ENCODE data around the gene TMC6.

TMC6 gene

DNA sequence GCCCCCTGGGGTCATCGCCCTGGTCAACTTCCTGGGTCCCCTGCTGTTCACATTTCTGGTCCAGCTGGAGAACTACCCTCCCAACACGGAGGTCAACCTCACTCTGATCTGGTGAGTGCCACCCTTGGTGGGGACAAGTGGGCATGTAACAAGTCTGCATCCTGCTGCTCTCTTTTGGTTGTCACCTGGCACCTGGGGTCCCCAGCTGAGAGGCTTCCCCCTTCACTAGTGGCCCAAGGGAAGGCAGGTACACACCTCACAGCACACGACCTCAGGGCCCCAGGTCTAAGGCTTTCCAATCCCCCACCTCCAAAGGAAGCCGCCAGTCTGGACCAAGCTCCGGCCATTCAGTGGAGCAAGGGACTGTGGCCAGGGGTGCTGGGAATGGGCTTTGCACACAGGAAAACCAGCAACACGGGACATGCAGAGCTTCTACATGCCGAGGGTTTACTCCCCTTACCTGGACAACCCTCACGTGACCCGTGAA lies 6.4 kb upstream of the TMC6 start:
- no peak for DNase-seq

DNA sequence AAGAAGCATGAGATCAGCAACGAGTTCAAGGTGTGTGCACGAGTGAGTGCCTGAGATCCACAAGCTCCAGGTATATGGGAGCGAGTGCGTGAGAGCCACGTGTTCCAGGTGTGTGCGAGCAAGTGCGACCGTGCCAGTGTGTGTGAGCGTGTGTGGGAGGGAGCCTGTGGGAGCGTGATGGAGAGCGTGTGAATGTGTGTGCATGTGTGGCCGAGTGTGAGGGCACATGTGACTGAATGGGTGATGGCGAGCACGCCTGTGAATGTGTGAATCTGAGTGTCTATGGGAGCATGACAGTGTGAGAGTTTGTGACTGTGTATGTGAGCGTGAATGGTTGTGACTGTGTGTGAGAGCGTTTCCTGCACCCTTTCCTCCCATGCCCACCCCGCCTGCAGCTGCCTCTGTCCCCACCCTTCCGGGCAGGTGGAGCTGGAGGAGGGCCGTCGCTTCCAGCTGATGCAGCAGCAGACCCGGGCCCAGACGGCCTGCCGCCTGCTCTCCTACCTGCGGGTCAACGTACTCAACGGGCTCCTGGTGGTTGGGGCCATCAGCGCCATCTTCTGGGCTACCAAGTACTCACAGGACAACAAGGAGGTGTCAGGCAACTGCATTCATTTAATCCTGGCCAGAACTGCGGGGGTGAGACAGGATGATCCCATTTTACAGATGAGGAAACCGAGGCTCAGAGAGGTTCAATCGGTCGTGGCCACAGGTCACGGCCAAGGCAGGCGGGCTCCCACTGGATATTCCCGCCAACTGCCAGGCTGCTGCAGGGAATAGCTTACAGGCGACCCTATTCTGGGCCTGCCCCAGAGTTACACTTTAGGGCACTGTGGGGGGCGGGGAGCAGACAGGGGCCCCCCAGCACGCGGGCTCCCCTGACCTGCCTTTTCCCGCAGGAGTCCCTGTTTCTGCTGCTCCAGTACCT lies 5.7 kb upstream of the TMC6 start:
- peak in 1 of 2 experiments; percentile 4 for DNase-seq

DNA sequence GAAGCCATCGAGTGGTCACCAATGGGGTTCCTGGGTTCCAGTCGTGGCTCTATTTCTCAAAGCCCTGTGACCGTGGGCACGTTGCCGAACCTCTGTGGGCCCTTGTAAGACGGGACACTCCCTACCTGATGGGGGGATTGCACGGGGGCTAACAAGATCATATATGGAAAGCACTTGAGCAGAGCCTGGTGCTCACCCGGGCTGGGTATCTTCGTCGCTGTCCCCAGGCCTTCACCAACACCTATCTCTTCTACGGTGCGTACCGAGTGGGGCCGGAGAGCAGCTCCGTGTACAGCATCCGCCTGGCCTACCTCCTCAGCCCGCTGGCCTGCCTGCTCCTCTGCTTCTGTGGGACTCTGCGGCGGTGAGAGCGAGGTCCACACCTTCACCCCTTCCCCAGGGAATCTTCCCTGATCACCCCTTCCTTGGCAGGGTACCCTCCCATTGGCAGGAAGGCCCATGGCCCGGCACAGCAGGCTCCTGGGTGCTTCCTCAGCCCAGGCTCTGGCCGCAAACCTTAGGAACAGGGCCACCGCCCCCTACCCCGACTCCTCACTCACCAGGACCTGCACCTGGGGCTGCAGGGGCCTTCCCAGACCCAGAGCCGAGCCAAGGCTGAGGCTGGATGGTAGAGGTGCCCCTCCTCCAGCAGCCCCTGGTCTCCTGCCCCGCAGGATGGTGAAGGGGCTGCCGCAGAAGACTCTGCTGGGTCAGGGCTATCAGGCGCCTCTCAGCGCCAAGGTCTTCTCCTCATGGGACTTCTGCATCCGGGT lies 4.8 kb upstream of the TMC6 start:
- DNase-seq = no peak

DNA sequence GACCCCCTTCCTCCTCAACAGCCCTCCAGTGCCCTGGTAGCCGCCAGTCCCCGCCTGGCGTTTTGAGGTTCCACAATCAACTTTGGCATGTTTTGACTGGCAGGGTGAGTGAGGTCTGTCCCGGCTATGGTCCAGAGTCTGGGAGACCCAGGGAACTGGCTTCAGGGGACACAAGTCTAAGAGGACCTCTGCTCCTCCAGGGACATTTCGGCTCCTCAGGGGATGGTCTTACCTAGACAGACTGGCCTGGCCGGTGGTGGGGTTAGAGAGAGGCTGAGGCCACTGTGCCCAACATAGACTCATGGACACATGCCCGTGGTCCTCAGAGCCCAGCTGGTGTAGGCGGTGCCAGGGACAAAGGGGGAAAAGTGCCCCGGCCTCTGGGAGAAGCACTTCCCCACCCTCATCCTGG lies 4.2 kb upstream of the TMC6 start:
- DNase-seq = no peak

DNA sequence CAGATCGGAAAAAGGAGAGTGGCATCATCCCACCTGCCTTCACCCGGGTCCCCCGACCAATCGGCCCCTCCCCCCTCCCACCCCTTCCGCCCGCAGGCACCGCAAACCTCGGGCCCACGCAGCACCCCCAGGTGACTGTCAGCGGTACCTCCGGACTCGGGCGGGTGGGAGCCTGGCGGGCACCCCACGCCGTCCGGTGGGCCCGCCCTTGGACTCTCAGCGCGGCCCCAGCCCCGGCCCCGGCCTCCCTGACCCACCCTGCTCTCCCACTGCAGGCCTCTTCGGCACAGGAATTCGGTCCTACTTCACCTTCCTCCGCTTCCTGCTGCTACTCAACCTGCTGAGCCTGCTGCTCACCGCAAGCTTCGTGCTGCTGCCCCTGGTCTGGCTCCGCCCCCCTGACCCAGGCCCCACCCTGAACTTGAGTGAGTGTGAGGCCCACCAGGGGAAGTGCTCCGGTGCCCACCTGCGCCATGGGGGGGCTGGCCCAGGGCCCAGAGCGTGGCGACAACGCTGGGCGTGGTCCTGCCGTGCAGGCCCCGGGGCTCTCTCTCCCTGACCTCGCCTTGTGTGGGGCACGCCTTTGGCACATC lies 3.6 kb upstream of the TMC6 start:
- DNase-seq = no peak

DNA sequence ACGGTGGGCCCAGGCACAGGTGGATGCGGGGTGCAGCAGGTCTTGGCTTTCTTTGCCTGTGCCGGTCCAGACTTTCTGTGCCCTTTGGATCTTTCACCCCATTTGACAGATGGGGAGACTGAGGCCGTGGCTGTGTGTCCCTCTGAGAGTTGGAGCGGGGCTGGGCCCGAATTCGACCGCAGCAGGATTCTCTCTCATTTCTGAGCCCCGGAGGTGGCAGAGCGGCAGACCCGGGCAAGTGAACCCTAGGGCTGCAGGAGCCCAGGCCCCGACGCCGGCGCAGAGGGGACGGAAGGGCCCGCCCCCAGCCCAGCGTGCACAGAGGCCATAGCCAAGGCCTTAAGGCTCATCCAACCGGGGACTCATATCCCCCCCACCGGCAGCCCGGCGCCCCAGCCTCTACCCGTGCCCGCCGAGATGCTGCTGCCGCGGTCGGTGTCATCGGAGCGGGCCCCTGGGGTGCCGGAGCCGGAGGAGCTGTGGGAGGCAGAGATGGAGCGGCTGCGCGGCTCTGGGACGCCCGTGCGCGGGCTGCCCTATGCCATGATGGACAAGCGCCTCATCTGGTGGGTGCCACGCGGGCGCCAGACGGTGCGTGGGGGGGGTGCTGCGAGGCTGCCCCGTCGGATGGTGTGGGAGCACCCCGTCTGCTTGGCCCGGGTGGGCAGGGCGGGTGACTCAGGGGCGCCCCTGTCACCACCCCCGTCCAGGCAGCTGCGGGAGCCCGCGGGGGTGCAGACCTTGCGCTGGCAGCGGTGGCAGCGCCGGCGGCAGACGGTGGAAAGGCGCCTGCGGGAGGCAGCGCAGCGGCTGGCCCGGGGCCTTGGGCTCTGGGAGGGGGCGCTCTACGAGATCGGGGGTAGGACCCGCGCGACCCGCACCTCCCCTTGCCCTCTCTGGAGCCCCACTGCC lies 2.9 kb upstream of the TMC6 start:
- DNase-seq = no peak

DNA sequence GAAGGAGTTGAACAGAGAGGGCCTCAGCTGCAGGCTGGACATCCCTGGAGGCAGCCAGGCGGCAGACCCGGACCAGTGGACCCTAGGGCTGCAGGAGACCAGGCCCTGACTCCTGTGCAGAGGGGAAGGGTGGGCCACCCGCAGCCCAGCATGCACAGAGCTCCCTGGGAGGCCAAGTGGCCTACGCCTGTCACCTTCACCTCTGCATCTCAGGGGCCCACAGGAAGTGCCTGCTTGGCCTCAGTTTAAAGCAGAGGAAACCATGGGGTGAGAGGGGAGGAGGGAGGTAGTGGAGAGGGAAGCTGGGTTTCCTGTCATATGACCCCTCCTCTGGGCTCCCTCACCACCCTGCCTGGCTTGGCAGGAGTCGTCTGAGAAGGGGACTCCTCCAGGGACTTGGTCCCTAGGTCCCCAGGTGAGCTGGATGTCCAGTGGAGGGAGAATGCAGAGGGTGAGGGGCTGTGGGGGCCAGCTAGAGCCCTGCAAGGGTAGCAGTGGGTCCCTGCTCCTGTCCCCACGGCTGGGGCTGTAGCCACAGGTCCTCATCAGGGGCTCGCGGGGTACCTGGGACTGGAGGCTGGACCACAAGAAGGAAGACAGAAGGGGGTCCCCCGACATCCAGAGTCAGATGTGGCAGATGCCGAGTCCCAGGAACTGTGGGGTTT lies 2.0 kb upstream of the TMC6 start, which contains the start of gene TMC8:
TSS of gene TMC8 (plus strand) at position 335 of the 665 bp plus-strand sequence. CDS start 818 bp downstream, outside the sequence.
- DNase-seq = no peak

DNA sequence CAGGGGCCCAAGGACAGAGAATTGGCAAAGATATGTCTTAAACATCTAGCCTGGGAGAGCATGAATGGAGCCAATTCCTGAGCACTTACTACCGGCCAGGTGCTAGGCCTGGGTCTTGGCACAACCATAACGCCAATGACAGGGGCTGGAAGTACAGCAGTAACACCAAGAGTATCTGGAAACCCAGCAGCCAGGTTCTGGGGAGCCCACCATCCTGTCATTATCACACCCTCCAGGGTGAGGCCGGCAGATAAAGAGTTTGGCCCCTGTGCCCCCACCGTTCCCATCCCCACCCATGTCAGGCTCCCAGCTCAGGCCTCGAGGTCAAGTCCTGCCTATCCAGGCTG lies 1.5 kb upstream of the TMC6 start:
- DNase-seq = no peak

DNA sequence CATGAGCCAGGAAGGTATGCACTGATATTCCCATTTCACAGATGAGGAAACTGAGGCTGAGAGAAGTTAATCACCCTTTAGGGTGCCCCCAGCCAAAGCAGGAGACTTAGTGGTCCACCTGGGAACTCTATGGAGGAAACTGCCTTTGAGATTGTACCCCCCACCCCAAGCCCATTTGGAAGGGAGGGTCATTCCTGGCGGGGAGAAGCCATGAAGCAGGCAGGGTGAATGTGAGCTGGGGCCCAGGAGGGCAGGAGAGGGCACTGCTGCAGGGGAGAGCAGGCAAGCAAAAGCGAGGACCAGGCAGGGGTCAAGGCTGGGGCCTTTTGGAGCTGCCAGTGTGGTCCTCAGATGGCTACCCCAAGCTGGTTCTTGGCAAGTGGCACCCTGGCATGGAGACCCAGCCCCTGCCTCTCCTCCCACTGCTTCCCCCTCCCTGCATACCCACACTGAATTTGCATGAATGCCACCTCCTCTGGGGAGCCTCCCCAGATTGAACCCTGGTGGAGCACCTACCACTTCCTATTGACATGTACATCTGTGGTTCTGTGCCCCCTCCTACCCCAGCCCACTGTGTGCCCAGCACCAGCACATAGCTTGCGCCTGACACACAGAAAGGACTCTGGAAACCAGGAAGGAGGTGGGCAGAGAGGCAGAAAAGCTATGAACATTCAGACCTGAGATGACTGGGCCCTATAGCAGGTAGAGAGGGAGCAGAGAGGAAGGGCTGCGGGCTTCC lies 965 bp upstream of the TMC6 start:
- DNase-seq = no peak

DNA sequence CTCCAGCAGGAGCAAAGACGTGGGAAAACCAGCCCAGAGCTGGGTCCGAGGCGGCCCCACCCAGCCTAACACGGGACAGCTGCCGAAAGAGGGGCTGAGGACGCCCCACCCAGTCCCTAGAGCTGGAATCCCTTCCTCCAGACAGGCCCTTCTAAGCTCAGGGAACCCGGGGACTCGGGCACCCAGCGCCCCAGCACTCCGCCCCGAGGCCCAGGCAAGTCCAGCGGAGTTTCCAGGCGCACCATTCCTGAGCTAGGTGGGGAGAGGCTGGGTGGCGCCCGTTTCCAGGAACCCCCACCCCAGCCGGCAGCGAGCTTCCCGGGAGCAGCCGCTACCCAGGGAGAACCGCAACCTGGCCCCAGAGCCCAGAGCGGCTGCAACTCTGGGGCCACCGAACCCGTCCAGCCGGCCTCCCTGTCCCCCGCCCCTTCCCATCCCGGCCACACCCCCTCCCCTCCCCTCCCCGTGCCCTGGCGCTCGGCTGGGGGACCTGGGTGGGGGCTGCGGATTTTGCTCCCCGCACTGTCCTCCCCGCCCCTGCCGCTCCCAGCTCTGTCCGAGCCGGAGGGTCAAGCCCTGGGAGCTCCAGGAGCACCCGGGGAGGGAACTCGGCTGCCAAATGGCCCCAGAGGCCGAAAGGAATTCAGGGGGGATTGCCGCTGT lies 536 bp downstream of the TMC6 start:
- DNase-seq = no peak

DNA sequence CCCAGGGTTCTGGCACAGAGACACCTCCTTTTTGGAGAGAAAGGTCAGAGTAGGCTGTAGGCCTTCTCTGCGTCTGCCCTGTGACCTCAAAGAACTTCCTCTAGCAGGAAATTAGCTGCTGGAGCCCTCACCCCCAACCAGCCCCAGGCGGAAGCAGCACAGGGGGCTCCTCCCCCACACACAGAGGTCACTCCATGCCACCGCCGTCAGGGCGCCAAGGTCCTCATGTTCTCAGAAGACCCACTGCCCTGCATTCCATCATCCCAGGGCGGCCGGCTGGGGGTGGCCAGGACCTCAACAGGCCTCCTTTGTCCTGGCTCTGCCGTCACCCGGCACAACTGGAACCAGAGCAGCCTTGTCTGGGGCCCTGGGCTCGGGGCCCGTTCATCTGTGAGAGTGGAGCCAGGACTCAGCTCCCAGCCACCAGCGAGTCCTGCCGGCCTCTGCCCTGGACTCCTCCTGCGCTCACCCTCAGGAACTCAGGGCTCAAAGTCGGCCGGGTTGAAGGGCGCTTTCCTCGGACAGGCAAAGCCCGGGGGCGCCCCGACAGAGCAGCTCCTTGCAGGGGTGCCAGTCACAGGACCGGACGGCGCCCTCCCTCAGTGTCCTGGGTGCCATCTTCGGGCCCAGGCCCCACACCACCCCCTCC lies 1.2 kb downstream of the TMC6 start:
- no peak for DNase-seq

DNA sequence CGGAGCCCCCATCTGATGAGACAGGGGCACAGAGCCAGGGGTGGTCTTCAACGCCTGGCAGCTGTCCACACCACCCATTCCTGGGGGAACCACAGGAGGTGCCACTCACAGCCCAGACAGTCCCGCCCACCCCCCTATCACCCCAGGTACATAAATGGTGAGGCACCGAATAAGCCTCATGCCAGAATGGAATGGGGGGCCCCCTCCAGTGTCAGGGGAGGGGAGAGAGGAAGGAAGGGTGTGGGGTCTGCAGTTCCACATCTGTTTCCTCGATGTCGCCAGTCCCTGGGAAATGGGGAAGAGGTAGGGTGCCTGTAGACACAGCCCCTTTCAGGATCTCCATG lies 1.7 kb downstream of the TMC6 start:
- DNase-seq = no peak

DNA sequence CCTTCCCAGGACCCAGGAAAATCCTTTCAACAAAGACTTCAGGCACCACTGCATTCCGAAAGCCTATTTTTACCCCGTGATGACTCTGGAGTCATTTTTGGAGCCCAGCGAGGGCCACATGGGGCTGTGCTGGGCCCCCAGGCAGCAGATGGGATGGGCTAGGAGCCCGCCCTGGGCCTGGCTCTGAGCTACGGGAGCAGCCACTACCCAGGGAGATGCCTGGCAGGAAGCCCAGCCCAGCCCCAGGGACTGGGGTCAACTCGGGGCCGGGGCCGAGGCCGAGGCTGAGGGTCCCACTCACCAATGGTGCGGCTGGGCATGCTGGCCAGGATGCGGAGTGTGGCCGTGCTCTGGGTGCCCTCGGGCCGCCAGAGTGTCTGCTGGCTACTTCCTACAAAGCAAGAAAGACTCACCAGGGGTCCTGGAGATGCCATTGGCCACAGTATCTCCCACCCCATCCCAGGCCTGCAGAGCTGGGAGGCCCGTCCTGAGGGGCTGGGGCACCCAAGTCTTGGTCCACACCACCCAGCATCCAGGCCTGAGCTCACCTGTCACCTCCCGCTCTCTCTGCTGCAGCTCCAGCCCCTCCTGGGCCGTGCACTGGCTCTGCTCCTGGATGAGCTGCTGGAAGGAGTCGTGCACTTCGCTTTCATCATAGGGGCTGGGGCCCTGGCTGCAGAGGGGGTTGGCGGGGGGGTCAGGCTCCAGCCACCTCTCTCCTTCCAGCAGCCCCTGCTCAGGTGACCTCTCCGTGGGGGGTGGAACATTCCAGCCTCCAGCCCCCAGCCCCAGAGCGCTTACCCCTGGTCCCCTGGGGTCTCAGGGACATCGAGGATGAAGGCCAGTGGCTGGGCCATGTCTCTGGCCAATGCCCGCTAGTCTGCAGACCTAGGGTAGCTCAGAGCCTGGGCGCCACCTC lies 2.3 kb downstream of the TMC6 start:
- DNase-seq = no peak

DNA sequence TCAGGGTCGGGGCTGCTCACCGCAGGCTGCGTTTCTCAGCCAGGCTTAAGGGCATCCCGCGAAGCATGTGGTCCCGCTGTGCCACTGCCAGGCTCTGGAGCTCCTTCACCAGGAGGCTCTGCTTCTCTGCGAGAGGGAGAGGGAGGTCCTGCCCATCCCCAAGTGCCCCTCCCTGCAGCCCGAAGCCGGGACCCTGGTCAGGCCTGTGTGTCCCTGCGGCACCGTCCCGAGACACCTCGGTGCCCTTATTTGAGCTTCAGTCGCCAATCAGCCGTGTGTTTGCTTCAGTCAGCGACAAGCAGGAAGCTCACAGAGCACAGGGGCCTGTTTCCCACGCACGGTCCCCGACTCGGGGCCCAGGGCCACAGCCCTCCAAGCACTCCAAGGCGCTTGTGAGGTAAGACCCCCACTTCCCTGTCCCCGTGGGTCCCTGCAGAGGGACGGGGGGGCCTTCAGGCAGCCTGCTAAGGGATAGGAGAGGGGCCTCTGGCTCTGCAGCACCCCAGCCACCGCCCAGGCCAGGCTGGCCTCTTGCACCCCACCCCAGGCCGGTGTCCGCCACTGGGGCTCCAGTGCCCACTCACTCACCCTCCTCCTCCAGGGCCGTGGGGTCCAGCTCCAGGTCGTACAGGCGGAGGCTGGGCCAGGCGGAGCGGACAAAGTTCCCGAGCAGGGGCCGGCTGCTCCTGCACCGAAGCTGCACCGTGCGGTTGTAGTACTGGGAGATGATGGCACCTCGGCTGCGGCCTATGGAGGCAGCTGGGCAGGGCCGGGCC lies 3.2 kb downstream of the TMC6 start:
- no peak for DNase-seq

DNA sequence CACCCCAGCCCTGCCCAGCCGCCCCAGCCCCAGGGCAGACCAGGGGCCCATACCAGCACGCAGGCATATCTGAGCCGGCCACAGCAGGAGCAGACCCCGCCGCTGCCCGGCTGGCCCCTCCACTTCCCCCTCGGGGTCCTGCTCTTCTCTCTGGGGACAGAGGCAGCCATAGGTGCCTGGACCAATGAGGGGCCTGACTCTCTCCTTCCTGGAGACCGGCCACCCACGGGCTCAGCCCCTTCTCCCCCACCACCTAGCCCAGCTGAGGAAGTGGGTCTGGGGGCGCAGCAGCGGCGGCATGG lies 3.8 kb downstream of the TMC6 start:
- DNase-seq = no peak

DNA sequence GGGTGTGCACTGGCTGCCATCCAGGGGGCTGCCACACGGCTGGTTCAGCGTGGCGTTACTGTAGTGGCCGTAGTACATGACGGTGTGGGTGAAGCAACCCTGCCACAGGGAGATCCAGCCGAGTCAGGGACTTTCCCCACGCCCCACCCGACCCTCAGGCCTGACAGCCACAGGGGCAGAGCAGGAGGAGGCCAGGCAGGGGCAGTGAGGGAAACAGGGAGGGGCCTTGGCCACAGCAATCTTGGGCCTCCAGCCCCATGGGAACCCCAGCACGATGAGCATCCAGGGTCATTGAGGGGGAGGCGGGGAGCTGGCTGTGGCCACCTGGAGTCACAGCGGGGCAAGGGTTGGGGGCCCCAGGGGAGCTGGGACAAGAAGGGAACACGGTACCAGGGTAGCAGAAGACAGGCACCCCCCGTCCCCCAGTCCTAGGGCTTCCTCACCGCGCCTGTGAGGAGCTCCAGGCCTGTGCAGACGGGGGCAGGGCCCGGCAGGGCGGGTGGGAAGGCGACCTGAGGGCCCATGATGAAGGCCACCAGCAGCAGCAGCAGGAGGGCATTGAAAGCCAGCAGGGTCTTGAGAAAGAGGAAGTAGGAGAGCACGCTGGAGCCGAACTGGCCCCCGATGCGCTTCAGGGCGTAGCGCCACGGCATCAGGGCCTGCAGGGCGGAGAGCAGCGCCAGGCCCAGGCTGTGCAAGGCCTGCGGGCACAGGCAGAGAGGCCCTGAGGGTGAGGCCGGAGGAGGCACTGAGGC lies 4.3 kb downstream of the TMC6 start:
- no peak for DNase-seq

DNA sequence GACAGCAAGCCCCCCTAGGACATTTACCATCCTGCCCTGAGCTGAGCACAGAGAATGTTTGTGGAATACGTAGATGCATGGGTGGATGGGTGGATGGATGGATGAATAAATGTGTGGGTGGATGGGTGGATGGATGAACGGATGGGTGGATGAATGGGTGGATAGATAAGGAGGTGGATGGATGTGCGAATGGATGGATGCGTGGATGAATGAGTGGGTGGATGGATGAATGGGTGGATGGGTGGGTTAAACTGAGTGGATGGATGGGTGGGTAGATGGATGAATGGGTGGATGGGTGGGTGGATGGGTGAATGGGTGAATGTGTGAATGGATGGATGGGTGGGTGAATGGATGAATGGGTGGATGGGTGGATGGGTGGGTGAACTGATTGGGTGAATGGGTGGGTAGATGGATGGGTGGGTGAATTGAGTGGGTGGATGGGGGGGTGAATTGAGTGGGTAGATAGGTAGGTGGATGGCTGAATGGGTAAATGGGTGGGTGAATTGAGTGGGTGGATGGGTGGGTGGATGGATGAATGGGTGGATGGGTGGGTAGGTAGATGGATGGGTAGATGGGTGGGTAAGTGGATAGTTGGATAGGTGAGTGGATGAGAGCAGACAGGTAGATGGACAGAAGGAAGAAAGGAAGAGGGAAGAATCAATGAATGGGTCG lies 5.2 kb downstream of the TMC6 start:
- DNase-seq = no peak
